ENCODE data around the gene BSG. TPM values are rescaled to one million over a fixed set of nuclear protein-coding genes. Genes with fewer than 3 reads are reported as not detected.
A peak's percentile ranks its signal among the peaks of the same experiment; 100 is the strongest.

BSG gene
- total and polyA plus RNA-seq, 9 of the 15 experiments (the other 6 are each of a cell fraction or from before 2014, with no cell fraction given), result 4.6 to 495 (median 187) TPM

DNA sequence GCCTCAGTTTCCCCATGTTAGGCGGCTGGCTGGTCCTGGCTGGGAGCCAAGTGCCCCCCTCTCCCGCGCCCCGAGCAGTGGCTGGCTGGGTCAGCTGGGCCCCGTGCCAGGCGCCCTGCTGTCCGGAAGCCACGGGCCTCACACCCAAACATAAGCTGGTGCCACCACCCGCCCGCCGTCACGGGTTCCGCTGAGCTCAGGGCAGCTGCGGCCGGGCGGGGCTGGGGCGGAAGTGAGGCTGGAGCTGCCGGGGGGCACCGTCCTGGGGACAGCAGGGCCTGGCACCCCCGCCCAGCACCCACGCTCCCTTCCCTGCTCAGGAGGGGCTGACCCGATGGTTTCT, 36.6 kb downstream of the BSG start:
- no peak for DNase-seq (ENCODE audit: extremely low read depth in 1 of 4, low spot score in 3 of 4)
- H3K79me2 ChIP-seq (ENCODE audit: control insufficient read depth, insufficient read depth, low read length), result no peaks in the 10 kb centered on the region
- ChIA-PET CTCF (ENCODE audit: low intra/inter-chr PET ratio) (no interaction called here), POLR2A (interaction anchor here (0.7 kb wide), 1 partner anchor 35 kb away, joined by 3 read pairs; no protein-coding TSS in a partner anchor)
- H3K36me3 ChIP-seq (ENCODE audit: control insufficient read depth, insufficient read depth, low read length), result peaks cover 12% of the 10 kb centered on the region; the same call in 2 of the 3 replicates
- ATAC-seq, result no peak
- no peaks in the 10 kb centered on the region for H4K20me1 ChIP-seq (replicated peaks; ENCODE audit: control insufficient read depth, insufficient read depth, low read length)
- no peak for FAIRE-seq
- peaks cover 17 to 66% of the 10 kb centered on the region in 2 experiments for H3K4me1 ChIP-seq (replicated peaks in 1 of 2; ENCODE audit: control insufficient read depth in 2 of 2, insufficient read depth in 2 of 2, low read length in 2 of 2)
- no peaks in the 10 kb centered on the region for H3K27me3 ChIP-seq (ENCODE audit: control insufficient read depth in 2 of 2, insufficient read depth in 2 of 2, low read length in 2 of 2)
- TF ChIP-seq MCM2 (IDR thresholded peaks at IDR 0.05; ENCODE audit: low read depth) (no peak), TCF3 (CRISPR knock-in tag; IDR thresholded peaks at IDR 0.05) (no peak), PRPF4 (IDR thresholded peaks at IDR 0.05; ENCODE audit: insufficient read depth, low read depth, low read length, poor library complexity, severe bottlenecking) (no peak), ZSCAN32 (CRISPR knock-in tag; IDR thresholded peaks at IDR 0.05) (no peak), FOXK1 (CRISPR knock-in tag; IDR thresholded peaks at IDR 0.05; ENCODE audit: borderline replicate concordance) (no peak), RFX7 (CRISPR knock-in tag; IDR thresholded peaks at IDR 0.05) (no peak), NFATC3 (IDR thresholded peaks at IDR 0.05) (no peak), ZC3H4 (CRISPR knock-in tag; IDR thresholded peaks at IDR 0.05; ENCODE audit: borderline replicate concordance) (no peak), POLR2G (IDR thresholded peaks at IDR 0.05; ENCODE audit: low read depth, low read length) (0 out of 2 replicates have a peak, but pooled peaks have one; percentile 20), RAD51 (IDR thresholded peaks at IDR 0.05; ENCODE audit: borderline replicate concordance, low read depth) (no peak), ZFP1 (CRISPR knock-in tag; IDR thresholded peaks at IDR 0.05) (no peak), KLF10 (CRISPR knock-in tag; IDR thresholded peaks at IDR 0.05) (no peak), NFIC (IDR thresholded peaks at IDR 0.05) (peak; percentile 71)
- TF ChIP-seq, protein P1, sequence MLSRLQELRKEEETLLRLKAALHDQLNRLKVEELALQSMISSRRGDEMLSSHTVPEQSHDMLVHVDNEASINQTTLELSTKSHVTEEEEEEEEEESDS (CRISPR knock-in tag; IDR thresholded peaks at IDR 0.05), result no peak
- TF ChIP-seq, protein P2, sequence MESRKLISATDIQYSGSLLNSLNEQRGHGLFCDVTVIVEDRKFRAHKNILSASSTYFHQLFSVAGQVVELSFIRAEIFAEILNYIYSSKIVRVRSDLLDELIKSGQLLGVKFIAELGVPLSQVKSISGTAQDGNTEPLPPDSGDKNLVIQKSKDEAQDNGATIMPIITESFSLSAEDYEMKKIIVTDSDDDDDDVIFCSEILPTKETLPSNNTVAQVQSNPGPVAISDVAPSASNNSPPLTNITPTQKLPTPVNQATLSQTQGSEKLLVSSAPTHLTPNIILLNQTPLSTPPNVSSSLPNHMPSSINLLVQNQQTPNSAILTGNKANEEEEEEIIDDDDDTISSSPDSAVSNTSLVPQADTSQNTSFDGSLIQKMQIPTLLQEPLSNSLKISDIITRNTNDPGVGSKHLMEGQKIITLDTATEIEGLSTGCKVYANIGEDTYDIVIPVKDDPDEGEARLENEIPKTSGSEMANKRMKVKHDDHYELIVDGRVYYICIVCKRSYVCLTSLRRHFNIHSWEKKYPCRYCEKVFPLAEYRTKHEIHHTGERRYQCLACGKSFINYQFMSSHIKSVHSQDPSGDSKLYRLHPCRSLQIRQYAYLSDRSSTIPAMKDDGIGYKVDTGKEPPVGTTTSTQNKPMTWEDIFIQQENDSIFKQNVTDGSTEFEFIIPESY (CRISPR knock-in tag; IDR thresholded peaks at IDR 0.05), result peak; percentile 31; the same call in 1 of the 2 replicates
- intact Hi-C loops (cut with micrococcal nuclease), result no loop called here
- no peak overlapping the region for H3K9ac ChIP-seq (ENCODE audit: insufficient read depth in 1 of 2, low read depth in 2 of 2, low read length in 2 of 2)
- no peak overlapping the region for H3K4me3 ChIP-seq
- H3K27ac ChIP-seq (ENCODE audit: extremely low read depth, low read depth, low read length), result no peak overlapping the region
- H2AFZ ChIP-seq (ENCODE audit: low read depth, low read length), result no peak overlapping the region
- H3K9me3 ChIP-seq (replicated peaks; ENCODE audit: control insufficient read depth, insufficient read depth, low read depth, low read length), result no peaks in the 10 kb centered on the region; the same call in 1 of the 2 replicates
- in situ Hi-C loops (cut with MboI), result no loop called here
- no peaks in the 10 kb centered on the region for H3K9me1 ChIP-seq (ENCODE audit: control insufficient read depth, insufficient read depth, low read length)
- no TSS peak for BruUV-seq (replicated peaks)
- WGBS (ENCODE audit: insufficient coverage, low coverage, missing lambda C conversion rate), result 85% methylated on average over 9 of the region's 22 CpGs
- H3K4me2 ChIP-seq (ENCODE audit: insufficient read depth, low read length), result no peak overlapping the region
